Retina (tissue), 1 donor: Measurements from ENCODE around the gene LYAR.

Source experiments
- DNase-seq: peaks from one replicate; pipeline ENCODE4 v3.0.0-alpha.2; 2016

LYAR gene

DNA sequence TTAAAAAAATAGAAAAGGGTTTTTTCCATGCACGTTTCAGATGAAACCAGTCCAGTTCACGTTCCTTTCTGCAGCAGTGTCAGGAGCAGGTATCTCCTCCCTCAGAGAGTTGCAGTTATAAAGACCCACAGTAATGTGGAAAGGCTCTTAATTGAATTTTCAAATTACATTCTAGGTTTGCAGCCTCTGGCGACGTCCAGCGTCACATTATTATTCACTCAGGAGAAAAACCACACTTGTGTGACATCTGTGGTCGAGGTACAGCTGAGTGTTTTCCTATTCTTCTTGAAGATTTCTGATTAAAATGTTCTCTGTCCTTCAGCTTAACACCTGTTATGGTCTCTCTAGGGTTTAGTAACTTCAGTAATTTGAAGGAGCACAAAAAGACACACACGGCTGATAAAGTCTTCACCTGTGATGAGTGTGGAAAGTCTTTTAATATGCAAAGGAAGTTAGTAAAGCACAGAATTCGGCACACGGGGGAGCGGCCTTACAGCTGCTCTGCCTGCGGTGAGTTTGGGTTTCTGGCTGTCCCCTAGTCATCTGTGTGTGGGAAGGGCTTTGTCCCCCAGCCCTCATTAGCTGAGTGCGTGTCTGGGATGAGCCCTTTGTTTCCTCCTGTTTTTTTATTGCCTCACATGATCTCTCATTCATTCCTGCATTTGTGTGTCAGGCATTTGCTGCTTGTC, 25.7 kb upstream of the LYAR start:
- DNase-seq, result no peak

DNA sequence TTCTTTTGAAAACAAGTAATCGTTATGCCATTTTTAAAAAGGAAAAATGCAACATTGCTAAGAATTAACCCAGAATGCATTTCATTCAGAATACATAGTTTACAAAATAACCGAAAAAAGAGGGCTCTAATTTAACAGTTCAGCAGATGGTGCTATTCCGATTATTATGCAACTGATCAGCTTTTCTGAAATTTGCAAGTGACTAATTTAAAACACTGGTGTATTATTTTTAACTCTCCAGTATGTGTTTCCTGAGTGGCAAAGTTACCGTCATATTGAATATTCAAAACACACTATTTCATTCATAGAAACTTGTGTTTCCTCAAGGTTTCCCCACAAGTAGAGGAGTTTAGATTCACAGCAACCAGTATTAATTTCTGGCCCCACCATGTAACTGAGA, 21.2 kb upstream of the LYAR start:
- DNase-seq, result no peak

DNA sequence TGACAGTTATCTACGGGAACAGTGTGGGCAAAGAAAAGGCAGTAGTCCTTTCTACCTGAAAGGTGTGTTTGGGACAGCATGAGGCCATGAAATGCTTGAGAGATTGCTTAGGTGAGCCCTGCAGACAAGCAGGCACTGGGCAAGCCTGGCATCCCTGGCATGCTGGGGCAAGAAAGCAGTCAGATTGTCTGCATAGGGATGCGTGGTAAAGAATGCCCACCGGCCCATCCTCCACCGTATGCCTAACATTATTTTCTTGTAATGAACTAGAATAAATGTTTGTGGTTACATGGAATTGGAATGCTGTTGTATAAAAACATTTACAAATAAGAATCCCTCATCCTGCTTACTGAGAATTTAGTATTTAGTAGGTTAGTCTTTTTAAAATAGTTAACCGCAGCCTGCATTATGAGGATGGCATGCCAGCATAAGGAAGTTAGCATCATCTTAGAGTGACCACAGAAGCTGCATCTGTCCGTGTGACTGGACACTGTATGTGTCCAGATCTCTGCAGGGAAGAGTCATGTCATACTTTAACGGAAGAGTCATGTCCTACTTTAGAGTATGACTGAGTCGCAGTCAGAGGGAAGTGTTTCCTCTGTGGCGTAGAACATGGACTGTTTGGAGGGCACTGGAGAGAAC, 19.0 kb upstream of the LYAR start:
- DNase-seq, result no peak

DNA sequence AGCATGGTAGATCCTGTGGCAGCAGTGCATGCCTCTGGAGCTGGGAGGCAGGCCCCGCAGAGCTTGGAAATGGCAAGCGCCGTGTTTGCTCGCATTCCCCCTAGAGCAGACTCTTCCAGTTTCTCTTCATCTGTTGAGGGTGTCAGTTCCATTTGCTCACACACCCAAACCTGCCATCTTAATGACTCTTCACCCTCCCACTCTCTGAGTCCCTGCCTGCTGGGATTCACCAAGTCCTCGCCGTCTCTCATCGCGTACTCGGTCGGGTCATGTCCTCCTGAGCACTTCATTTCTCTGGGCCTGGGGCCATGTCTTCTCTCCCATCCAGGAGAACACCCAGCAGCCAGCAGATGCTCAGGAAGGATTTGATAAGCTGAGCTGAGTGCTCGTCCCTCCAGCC, 17.0 kb upstream of the LYAR start:
- DNase-seq, result no peak

DNA sequence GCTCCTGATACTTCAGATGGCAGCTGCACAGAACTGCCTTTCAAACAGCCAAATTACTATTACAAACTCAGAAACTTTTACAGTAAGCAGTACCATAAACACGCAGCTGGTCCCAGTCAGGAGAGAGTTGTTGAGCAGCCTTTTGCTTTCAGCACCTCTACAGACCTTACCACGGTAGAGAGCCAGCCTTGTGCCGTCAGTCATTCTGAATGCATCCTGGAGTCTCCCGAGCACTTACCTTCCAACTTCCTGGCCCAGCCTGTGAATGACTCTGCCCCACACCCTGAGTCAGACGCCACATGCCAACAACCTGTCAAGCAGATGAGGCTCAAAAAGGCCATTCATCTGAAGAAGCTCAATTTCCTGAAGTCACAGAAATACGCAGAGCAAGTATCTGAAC, 12.5 kb upstream of the LYAR start:
- no peak for DNase-seq

DNA sequence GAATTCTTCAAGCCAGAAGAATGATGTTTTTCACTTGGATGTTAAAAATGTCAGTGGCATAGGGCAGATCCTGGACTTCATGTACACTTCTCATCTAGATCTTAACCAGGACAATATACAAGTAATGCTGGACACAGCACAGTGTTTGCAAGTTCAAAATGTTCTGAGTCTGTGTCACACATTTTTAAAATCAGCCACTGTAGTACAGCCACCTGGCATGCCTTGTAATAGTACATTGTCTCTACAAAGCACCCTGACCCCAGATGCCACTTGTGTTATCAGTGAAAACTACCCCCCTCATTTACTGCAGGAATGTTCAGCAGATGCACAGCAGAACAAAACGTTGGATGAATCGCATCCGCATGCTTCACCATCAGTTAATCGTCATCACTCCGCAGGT, 12.0 kb upstream of the LYAR start:
- DNase-seq, result no peak

DNA sequence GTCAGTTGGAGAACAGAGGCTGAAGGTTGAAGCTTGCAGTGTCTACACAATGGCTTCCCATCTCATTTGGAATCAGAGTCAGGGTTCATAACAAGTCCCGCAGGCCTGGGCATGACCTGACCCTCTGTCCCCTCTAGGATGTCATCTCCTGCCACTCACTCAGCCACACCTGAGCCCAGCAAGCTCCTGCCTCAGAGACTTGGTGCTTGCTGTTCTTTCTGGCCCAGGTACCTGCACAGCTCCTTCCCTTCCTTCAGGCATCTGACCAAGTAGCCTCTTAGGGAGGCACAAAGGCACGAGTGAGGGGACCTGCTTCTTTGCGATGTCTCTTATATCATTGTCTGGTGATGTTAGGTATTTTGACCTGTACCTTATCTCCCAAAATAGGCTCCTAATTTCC, 9.1 kb upstream of the LYAR start:
- no peak for DNase-seq

DNA sequence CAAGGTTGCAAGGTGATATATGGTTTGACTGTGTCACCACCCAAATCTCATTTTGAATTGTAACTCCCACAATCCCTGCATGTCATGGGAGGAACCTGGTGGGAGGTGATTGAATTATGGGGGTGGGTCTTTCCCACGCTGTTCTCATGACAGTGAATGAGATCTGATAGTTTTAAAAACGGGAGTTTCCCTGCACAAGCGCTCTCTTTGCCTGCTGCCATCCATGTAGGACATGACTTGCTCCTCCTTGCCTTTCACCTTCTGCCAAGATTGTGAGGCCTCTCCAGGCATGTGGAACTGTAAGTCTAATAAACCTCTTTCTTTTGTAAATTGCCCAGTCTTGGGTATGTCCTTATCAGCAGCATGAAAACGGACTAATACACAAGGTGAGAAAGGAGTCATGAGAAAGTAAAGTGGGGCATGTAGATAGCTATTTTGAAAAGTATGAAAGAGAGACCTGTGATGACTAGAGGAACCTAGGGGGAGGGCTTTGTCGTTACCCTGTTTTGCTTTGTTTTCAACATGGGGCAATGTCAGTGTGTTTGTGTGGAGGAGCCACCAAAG, 6.4 kb upstream of the LYAR start:
- no peak for DNase-seq

DNA sequence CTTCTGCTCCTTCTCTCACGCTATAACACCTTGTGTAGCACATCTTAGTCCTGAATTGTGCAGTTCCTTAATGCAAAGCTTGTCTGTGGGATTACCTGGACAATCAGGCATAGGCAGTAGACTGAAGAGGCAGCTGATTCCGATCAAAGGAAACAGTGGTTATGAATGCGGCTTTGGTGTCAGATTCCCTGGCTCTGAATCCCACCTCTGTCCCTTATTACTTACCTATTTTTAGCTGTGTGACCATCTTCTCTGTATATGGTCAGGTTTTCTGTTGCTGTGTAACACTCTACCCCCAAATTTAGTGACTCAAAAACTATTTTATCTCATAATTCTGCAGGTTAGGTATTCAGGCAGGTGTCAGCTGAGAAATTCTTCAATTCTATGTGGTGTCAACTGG, 3.3 kb upstream of the LYAR start:
- no peak for DNase-seq

DNA sequence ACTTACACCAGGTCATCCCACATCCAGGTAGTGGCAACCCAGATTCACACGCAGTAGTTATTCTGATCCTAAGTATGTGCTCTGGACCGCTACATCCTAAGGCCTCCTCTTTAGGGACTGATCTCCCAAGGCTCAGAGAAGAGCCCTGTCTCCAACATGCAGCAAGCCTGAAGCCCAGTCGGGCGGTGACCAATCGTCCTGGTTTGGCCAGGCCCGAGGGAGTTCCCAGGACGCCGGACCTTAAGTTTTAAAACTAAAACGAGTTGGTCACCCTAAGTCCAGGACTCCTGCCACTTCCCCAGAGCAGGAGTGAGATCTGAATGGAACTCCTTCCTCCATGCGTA, 385 bp downstream of the LYAR start:
- DNase-seq, result no peak

DNA sequence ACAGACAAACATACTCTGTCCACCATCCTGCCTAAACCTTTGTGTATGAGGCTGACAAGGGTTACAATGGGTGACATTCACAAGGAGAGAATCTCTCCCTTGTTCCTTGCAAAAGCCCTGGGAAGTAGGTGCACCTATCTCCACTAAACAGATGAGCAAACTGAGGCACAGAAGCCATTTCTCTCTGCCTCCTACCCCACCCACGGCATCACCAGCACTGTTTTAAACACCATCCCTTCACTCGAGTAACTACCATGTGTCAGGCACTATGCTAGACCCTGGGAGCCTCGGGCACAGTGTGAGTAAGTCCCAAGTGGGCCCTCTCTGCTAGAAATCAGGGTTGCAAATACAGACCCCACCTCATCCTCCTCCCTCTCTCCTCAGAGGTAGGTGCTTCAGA, 899 bp downstream of the LYAR start:
- no peak for DNase-seq

DNA sequence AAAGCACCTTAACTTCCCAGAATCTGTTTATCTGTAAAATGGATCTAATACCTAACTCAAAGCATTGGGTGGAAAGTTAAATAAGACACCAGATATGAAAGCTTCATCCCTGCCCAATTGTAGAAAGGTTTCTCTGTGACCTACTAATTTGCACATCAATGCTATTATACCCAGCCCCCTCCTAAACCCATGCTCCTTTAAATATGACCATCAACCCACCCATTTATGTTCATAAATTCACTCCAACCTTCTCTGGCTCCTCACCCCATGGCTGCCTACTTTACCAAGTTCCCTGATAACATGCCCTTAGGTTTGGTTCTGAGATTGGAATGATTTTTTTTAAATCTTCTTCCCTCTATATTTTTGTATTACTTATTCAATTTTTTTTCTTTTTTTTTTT, 1.9 kb downstream of the LYAR start:
- no peak for DNase-seq

DNA sequence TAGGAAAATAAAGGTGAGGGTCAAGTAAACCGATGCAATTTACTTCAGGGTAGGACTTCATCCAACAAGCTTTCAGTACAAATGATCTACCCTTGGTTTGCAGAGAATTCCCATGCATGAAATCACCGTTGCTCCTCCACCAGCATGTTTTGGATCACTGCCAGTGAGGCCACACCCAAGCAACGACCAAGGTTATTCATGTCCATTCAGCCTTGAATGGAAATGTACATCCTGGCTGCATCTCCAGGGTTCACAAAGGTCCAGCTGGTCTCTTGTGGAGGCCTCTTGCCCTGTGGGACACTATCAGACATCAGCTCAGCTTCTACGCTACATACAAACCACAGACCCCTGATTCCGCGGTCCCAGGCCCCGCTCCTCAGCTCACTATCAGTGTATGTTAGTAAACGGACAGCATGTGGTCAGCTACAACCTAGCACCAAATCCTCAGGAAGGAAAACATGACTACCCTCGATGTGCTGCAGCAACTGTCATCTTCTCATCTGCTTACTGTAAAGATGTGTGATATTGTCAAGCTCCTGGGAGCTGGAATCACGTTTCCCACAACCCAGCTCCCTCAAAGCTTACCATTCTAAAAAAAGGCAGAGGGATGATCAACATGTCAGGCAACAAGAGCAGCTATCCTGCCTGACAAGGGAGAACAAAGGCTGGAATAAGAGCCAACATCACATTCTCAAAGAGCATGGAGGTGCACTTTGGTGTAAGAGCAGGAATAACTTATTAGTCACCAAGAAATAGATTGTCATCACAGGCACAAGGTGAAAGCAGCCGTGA, 4.9 kb downstream of the LYAR start:
- DNase-seq, result no peak

DNA sequence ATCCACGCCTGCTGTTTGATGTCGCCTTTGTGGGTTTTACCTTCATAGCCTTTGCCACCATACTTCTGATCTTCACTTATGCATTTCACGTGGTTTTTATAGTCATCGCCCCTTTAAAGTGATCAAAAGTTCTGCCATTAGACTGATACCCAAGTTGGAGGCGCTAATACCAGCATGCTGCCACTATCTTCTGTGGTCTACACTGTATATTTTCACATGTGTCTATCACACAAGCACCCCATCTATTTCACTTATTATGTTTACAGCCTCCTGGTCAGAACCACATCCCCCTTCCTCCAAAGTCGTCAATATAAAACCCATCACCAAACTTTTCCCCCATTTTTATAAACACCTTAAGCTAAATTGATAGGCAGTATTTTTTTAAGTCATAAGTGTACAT, 8.2 kb downstream of the LYAR start:
- no peak for DNase-seq

DNA sequence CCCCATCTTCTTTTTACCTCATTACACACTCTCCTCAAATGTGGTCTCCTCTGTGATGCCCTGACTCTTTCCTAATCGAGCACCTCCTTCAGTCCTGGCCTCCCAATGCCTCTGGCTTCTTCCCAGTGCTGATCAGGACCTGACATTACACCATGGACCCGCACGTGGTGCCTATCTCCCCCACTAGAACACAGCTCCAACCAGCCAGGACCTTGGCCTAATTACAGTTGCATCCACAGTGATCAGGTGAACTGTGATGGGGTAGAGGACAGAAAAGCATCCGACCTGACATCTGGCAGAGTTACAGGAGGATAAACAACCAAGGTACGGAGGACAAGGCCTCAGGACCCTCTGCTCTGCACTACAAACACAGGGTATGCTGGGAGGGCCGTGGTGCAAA, 12.4 kb downstream of the LYAR start:
- DNase-seq, result no peak

DNA sequence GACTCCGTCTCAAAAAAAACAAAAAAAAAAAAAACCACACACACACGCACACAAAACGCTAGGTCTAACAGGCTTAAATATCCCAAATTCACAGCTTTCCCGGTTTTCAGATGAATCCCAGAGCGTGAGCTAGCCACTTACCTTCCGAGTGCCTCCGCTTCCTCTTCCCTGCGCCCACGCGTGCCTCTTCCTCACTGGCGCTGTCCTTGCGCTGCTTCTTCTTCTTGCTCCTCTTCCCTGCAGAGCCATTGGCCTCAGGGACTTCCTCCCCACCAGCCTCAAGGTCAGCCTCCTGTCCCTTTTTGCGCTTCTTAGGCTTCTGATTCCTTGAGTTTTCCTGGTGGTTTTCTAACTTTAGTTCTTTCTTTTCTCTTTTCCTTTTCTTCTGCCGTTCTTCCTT, 15.7 kb downstream of the LYAR start:
- no peak for DNase-seq

DNA sequence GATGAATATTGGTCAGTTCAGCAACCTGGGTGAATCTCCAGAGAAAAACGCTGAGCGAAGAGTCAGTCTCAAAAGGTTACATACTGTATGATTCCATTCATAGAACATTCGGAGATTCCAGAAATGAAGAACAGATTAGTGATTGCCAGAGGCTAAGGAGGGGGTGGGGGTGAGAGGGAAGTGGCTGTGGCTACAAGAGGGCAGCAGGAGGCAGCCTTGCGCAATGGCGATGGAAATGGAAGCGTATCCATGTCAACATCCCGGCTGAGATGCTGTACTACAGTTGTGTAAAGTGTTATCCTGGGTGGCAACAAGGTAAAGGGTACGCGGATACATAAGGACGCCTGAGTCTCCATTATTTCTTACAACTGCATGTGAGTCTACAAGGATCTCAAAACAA, 18.0 kb downstream of the LYAR start:
- DNase-seq, result no peak

DNA sequence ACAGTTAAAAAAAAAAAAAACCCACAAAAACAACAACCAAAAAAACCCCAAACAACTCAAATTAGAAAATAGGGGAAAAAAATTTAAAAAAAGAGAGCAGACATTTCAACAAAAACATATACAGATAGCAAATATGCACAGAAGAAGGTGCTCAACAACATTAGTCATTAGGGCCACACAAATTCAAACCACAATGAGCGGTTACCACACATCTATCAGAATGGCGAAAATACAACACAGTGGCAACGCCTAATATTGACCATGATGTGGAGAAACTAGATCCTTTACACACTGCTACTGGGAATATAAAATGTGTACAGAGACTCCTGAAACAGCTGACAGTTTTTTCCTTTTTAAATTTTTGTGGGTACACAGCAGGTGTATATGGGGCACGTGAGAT, 19.4 kb downstream of the LYAR start:
- no peak for DNase-seq

DNA sequence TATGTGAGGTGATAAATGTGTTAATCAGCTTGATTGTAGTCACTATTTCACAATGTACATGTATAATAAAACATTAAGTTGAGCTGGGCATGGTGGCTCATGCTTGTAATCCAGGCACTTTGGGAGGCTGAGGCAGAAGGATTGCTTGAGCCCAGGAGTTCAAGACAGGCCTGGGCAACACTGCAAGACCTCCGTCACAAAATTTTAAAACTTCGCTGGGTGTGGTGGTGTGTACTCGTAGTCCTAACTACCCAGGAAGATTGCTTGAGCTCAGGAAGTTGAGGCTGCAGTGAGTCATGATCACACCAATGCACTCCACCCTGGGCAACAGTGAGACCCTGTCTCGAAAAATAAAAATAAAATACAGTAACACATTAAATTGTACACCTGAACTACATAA, 20.1 kb downstream of the LYAR start:
- no peak for DNase-seq

DNA sequence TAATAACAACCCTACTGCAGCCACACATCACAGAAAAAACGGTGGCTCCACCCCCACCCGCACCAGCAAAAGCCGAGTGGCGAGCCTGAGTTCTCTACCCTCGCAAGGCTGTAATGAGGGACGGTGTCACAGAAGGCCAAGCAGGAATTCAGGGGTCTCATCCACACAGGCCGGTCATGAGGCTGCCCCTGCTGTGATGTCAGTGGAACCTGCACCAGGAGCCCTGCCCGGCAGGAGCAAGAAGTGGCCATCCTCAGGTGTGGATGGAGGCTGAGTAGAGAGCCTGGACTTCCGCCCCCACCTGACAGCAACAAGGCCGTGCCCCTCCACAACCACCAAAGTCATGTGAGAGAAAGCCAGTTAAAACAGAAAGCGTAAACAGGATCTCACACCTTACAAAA, 20.6 kb downstream of the LYAR start:
- DNase-seq, result no peak

DNA sequence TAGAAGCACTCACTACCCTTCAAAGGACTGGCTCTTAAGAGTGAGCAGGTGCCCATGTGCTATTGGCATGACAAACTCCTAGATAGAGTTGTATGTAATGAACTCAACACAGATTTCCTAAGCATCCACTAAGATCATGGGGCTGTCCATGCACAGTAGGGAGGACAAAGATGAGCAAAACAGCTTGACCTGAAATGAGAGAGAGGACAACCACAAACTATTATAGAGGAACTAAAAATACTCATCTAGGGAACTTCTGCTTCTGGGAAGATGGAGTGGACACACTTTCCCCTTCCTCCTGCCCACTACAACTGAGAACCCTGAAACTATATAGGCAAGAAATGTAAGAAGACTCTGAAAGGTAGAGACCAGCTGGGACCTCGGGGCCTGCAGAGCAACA, 21.2 kb downstream of the LYAR start:
- no peak for DNase-seq

DNA sequence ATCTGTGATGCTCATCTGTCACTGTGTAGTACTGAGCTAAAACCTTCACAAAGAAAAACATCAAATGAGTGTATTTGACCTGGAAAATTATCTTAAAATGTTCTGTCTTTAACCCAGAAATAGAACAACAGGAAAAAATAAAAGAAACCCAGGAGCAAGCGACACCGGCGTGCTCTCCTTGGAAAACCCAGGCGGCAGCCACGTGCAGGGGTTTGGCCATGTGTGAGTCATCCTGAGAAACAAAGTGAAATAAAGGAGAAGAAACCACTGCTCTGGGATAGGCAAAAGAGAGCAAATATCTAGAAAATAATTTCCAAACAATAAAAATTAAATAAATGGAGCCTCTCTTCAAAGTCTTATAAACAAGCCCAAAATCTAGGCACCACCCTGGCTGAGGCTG, 22.0 kb downstream of the LYAR start:
- no peak for DNase-seq

DNA sequence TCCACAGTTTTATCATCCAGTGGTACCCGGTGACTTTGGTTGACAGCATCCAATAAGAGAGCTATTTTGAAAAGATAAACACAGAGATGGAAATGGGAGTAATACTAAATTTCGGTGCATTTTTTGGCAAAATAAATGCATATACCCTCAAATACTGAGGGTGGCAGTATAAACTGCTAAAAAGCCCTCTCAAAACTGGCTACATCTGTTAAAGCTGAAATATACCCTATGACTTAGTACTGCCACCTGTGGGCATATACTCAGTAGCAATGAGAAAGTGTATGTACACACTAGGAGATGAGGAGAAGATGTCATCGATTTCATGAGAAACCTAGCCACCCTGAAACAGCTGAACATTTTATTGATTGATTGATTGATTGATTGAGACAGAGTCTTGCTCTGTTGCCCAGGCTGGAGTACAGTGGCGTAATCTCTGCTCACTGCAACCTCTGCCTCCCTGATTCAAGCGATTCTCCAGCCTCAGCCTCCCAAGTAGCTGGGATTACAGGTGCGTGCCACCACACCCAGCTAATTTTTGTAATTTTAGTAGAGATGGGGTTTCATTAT, 29.7 kb downstream of the LYAR start:
- DNase-seq, result no peak
